GM04503 (cell line): ENCODE data around the gene RNF213.
"Not testable (repeated sequence)": the region's sequence is repeated elsewhere in the genome, so short reads cannot be mapped to it uniquely, and the experiment has no call there.

Source experiments
- DNase-seq: peaks from one replicate; pipeline ENCODE4 v3.0.0-alpha.2; 2012; ENCODE audit warnings: low read depth

Gene RNF213

DNA sequence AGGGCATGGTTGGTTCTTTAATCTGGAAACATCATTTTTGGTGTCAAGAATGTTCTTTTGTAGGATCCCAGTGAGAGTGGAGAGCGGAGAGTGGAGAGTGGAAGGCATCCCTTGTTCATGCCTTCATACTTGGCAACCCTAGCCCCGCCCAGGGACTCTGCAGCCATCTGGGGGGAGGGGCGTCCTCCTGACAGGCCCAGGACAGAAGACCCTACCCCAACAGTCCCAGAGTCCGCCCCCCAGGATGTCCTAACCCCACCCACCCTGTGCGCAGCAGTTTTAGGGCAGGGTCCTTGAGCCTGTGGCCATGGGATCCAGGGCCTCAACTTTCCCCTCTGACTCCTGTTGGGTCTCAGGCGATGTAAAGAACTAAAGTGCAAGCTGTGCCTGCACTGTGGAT is 36.0 kb upstream of the RNF213 start:
- DNase-seq: no peak

- DNase-seq: no peak
Observed at GRCh38 chr17:80225230-80225629, 35.4 kb upstream of the RNF213 start.

GRCh38 chr17:80227156-80227555 is 33.5 kb upstream of the RNF213 start:
- DNase-seq: no peak

- DNase-seq: no peak
Observed at GRCh38 chr17:80227666-80228065, 33.0 kb upstream of the RNF213 start.

GRCh38 chr17:80228477-80228876 is 32.2 kb upstream of the RNF213 start:
- no peak for DNase-seq

- DNase-seq: no peak
Observed at GRCh38 chr17:80229011-80229410, 31.6 kb upstream of the RNF213 start.

DNA sequence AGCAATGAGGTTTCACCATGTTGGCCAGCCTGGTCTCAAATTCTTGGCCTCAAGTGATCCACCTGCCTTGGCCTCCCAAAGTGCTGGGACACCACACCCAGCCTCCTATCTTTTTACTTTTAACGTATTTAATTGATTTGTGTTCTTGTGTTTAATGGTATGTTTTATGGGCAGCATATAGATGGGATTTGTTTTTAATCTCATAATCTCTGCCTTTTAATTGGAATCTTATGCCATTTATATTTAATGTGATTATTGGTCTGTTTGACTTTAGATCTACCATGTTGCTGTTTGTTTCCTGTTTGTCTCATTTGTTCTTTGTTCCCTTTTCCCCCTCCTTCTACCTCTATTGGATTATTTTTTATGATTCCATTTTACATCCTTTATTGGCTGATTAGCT is 28.2 kb upstream of the RNF213 start:
- no peak for DNase-seq

DNA sequence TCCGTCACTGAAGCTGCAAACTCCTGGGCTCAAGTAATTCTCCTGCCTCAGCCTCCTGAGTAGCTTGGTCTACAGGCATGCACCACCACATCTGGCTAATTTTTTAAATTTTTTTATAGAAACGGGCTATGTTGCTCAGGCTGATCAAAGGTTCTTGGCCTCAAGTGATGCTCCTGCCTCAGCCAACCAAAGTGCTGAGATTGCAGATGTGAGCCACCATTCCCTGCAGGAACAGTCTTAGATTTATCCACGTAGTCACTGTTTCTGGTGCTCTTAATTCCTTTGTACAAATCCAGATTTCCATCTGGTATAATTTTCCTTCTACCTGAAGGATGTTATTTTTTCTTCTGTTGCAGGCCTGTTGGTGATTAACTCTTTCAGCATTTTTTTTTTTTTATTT is 27.4 kb upstream of the RNF213 start:
- DNase-seq: no peak

DNA sequence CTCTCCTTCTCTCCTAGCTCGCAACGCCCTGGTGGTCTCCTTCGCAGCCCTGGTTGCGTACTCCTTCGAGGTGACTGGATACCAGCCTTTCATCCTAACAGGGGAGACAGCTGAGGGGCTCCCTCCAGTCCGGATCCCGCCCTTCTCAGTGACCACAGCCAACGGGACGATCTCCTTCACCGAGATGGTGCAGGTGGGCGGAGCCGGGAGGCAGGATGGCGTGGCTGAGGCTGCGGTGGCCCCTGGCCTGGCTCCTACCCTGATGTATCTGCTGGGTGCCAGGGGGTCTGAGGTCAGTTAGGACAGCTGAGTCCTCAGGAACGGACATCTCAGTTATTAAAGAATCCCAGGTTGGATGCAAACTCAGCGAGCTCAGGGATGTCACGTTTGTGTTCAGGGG is 23.7 kb upstream of the RNF213 start:
- DNase-seq: no peak

GRCh38 chr17:80237386-80237785 is 23.3 kb upstream of the RNF213 start:
- DNase-seq: no peak

DNA sequence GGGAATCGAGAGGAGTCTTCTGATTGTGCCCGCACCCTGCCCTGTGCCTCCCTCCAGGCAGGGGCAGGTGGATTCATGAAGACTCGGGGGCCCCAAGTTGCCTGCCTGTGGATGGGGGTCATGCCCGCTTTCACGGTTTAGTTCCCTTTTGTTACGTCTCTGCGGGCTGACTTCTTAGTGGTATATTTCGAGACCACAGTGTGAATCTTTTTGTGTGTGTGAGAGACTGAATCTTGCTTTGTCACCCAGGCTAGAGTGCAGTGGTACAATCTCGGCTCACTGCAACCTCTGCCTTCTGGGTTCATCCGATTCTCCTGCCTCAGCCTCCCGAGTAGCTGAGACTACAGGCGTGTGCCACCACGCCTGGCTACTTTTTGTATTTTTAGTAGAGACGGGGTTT is 18.1 kb upstream of the RNF213 start:
- DNase-seq: no peak

DNA sequence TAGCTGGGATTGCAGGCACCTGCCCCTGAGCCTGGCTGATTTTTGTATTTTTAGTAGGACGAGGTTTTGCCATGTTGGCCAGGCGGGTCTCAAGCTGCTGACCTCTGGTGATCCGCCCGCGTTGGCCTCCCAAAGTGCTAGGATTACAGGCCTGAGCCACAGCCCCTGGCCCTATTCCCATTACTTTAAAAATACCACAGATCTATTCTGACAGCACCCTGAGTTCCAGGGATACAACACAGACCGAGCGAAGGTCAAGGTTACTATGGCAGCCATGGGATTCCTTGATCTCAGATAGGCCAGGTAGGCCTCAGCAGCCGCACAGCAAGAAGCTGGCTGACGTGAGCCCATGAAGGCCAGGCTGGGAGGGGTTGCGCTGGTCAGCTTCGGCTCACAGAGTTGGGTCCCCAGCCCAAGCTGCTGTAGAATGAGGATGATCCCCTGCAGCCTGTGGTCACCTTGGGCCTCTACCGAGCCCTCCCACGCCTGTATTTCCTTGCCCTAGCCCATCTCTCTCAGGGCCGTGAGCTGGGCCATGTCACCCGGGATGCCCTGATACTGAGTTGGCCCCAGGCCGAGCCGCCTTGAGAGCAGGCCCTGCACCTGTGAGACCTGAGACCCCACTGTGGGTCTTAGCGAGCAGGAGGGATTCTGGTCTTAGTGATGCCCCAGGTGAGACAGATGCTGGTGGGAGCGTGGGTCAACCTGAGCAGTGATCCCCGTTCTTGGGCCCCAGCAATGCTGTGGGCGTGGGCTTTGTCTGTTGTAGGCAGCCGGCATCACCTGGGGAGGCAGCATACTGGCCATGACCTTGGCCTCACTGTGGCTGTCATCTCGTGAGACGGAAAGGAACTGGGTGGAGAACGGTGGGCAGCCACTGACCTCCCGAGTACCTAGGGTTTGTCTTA is 16.9 kb upstream of the RNF213 start:
- DNase-seq: no peak

GRCh38 chr17:80244448-80244847 is 16.2 kb upstream of the RNF213 start:
- not testable (repeated sequence) for DNase-seq

DNA sequence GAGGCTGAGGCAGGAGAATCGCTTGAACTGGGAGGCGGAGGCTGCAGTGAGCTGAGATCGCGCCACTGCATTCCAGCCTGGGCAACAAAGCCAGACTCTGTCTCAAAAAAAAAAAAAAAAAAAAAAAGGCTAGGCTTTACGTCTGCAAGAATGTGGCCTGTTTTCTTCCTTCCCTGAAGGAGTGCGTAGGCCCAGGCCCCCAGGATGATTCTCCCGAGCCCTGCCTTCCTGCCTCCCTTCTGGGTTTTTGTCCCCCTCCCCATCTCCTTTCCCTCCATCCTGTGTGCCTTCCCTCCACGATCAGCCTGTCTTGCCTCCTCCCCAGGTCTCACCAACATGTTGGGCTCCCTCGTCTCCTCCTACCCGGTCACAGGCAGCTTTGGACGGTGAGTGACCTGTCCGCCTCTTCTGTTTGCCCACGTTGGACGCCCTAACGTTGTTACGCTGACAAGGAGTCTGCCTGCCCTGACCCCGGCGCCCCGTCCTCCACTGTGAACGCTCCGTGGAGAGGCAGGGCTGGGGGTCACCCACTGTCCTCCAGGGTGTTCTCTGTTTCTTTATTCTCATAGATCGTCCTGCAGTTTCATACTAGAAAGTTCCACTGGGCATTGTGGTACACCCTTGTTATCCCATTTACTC is 15.7 kb upstream of the RNF213 start:
- no peak for DNase-seq

- DNase-seq: no peak
Observed at GRCh38 chr17:80245566-80246265, 14.9 kb upstream of the RNF213 start.

- no peak for DNase-seq
Observed at GRCh38 chr17:80246266-80246681, 14.4 kb upstream of the RNF213 start.

DNA sequence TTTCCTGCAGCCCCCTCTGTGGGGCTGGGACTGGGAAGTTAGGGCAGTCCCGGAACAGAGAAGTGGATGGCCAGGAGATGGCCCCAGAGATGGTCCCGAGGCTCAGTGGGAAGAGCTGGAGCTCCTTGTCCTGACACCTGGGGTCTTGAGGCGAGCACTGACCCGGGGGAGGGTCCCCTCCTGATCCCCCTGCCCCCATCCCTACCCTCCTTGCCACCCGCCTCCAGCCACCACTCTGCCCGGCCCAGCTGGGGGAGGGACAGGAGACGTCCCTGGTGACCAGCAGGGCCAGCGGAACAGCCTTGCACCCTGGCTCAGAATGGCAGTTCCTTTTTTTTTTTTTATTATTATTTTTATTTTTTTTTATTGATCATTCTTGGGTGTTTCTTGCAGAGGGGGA is 13.9 kb upstream of the RNF213 start:
- no peak for DNase-seq

GRCh38 chr17:80247561-80247960 is 13.1 kb upstream of the RNF213 start:
- no peak for DNase-seq

GRCh38 chr17:80248001-80248893 is 12.4 kb upstream of the RNF213 start:
- DNase-seq: no peak

- no peak for DNase-seq
Observed at GRCh38 chr17:80248894-80249710, 11.6 kb upstream of the RNF213 start.

- DNase-seq: no peak
Observed at GRCh38 chr17:80251966-80252365, 8.7 kb upstream of the RNF213 start.
